Liver (tissue), 9 donors: ENCODE data around the gene THRA. TPM values are rescaled to one million over a fixed set of nuclear protein-coding genes. Genes with fewer than 3 reads are reported as not detected.

Source experiments
- DNase-seq: peaks from one replicate; pipeline ENCODE4 v3.0.0-alpha.2; 2017; ENCODE audit warnings: low spot score
- H3K27ac ChIP-seq, 2 donors: one replicate each; pipeline ENCODE4 v1.7.0; 2013; ENCODE audit warnings: inconsistent platforms in 2 of 2, low read length in 2 of 2, control low read depth in 1 of 2, low read depth in 1 of 2, mild to moderate bottlenecking in 1 of 2
- H3K27me3 ChIP-seq, 4 donors: one replicate each; pipeline versions ENCODE4 v1.6.1 to v1.7.0; 2013; ENCODE audit warnings: low read length in 3 of 4, inconsistent platforms in 1 of 4, mild to moderate bottlenecking in 1 of 4, moderate library complexity in 1 of 4; ENCODE audit not compliant: control insufficient read depth in 4 of 4, insufficient read depth in 4 of 4
- H3K36me3 ChIP-seq, 4 donors: one replicate each; pipeline versions ENCODE4 v1.6.1 to v1.7.0; 2013; ENCODE audit warnings: low read length in 3 of 4, mild to moderate bottlenecking in 3 of 4, low read depth in 1 of 4, moderate library complexity in 1 of 4; ENCODE audit not compliant: control insufficient read depth in 4 of 4, insufficient read depth in 3 of 4
- H3K4me1 ChIP-seq, 4 donors: one replicate each; pipeline versions ENCODE4 v1.6.1 to v1.7.0; 2013; ENCODE audit warnings: low read length in 3 of 4, mild to moderate bottlenecking in 3 of 4, moderate library complexity in 1 of 4; ENCODE audit not compliant: control insufficient read depth in 4 of 4, insufficient read depth in 4 of 4
- H3K4me3 ChIP-seq, 3 donors: one replicate each; pipeline versions ENCODE4 v1.6.1 to v1.7.0; 2013; ENCODE audit warnings: low read length in 3 of 3, control low read depth in 1 of 3, low read depth in 1 of 3, mild to moderate bottlenecking in 1 of 3
- H3K9ac ChIP-seq, 2 donors: one replicate each; pipeline ENCODE4 v1.7.0; 2013; ENCODE audit warnings: low read length in 2 of 2, mild to moderate bottlenecking in 2 of 2, moderate library complexity in 2 of 2, control low read depth in 1 of 2, low read depth in 1 of 2
- H3K9me3 ChIP-seq, 4 donors: one replicate each; pipeline versions ENCODE4 v1.6.1 to v1.7.0; 2013; ENCODE audit warnings: low read length in 3 of 4; ENCODE audit not compliant: control insufficient read depth in 4 of 4
- ATF3 ChIP-seq: IDR thresholded peaks from 2 replicates; pipeline ENCODE4 v1.6.1; 2016; ENCODE audit warnings: antibody characterized with exemption
- EGR1 ChIP-seq, 2 donors: IDR thresholded peaks; 2 replicates each; pipeline ENCODE4 v1.6.1; 2016 to 2018; ENCODE audit warnings: antibody characterized with exemption in 2 of 2, low read depth in 2 of 2
- FOXA1 ChIP-seq: IDR thresholded peaks from 2 replicates; pipeline ENCODE4 v1.6.1; 2016; ENCODE audit warnings: antibody characterized with exemption
- FOXA2 ChIP-seq: IDR thresholded peaks from 2 replicates; pipeline ENCODE4 v1.6.1; 2016; ENCODE audit warnings: antibody characterized with exemption
- GABPA ChIP-seq, 2 donors: IDR thresholded peaks in 1 of 2; conservative IDR thresholded peaks in 1 of 2; 2 replicates each; pipeline ENCODE4 v1.6.1; 2016; ENCODE audit warnings: antibody characterized with exemption in 2 of 2, mild to moderate bottlenecking in 1 of 2, moderate library complexity in 1 of 2
- HNF4A ChIP-seq, 2 donors: conservative IDR thresholded peaks; 2 replicates each; pipeline ENCODE4 v1.6.1; 2016; ENCODE audit warnings: antibody characterized with exemption in 2 of 2, mild to moderate bottlenecking in 2 of 2
- HNF4G ChIP-seq: IDR thresholded peaks from 2 replicates; pipeline ENCODE4 v1.6.1; 2016; ENCODE audit warnings: antibody characterized with exemption
- JUND ChIP-seq, 2 donors: IDR thresholded peaks; 2 replicates each; pipeline ENCODE4 v1.6.1; 2016; ENCODE audit warnings: antibody characterized with exemption in 2 of 2
- MAX ChIP-seq: IDR thresholded peaks from 2 replicates; pipeline ENCODE4 v1.6.1; 2016; ENCODE audit warnings: antibody characterized with exemption
- NR2F2 ChIP-seq: IDR thresholded peaks from 2 replicates; pipeline ENCODE4 v1.6.1; 2016; ENCODE audit warnings: antibody characterized with exemption
- RAD21 ChIP-seq, 2 donors: IDR thresholded peaks; 2 replicates each; pipeline ENCODE4 v1.6.1; 2016; ENCODE audit warnings: antibody characterized with exemption in 2 of 2, mild to moderate bottlenecking in 2 of 2
- REST ChIP-seq: IDR thresholded peaks from 2 replicates; pipeline ENCODE4 v1.6.1; 2016; ENCODE audit warnings: antibody characterized with exemption, mild to moderate bottlenecking
- RXRA ChIP-seq, 2 donors: IDR thresholded peaks; 2 replicates each; pipeline ENCODE4 v1.6.1; 2017 to 2018; ENCODE audit warnings: antibody characterized with exemption in 2 of 2, mild to moderate bottlenecking in 1 of 2
- SP1 ChIP-seq: IDR thresholded peaks from 2 replicates; pipeline ENCODE4 v1.6.1; 2018; ENCODE audit warnings: antibody characterized with exemption, mild to moderate bottlenecking
- TAF1 ChIP-seq: conservative IDR thresholded peaks from 2 replicates; pipeline ENCODE4 v1.6.1; 2016; ENCODE audit warnings: antibody characterized with exemption, mild to moderate bottlenecking
- YY1 ChIP-seq: IDR thresholded peaks from 2 replicates; pipeline ENCODE4 v1.6.1; 2016; ENCODE audit warnings: antibody characterized with exemption, mild to moderate bottlenecking
- ZBTB33 ChIP-seq: IDR thresholded peaks from 2 replicates; pipeline ENCODE4 v1.6.1; 2016; ENCODE audit warnings: antibody characterized with exemption
- WGBS: extraction: QIAGEN DNeasy Blood & Tissue Kit; methylation state at CpG from one replicate; pipeline ENCODE4 v1.1.7; 2013; 5-methylcytosine and 5-hydroxymethylcytosine counted together
- polyA plus RNA-seq, 2 donors: library from polyadenylated mRNA; stranded (reverse) in 1 of 2; unstranded in 1 of 2; fragments of 200-250 nt in 1 of 2; fragments of >200 nt in 1 of 2; fragmentation: Nextera tagmentation in 1 of 2; extraction: Ambion mirVana in 1 of 2; gene quantifications; one replicate each; pipeline versions ENCODE4 v1.2.1 to v1.2.3, GENCODE V29; 2013 to 2015
- total RNA-seq, 2 donors: library from RNA; depleted of rRNA; stranded (reverse); fragments of >200 nt; gene quantifications; one replicate each; pipeline ENCODE4 v1.2.3, GENCODE V29; 2014
- donor health status: healthy.
- donor health status: healthy.
- donor health status: healthy.
- donor health status: healthy.
- donor health status: healthy.

THRA gene
- total and polyA plus RNA-seq, 4 donors: 3.2 to 10.3 (median 7.4) TPM

GRCh38 chr17:40068917-40069750, 6.4 kb downstream of the THRA start:
- 38% methylated on average over 14 of the region's 14 CpGs for WGBS
- Histone ChIP-seq H3K9me3 (no peaks in the 10 kb centered on the region), H3K4me3 (peak overlapping the region; percentile 18 to 28 (median 27)), H3K27me3 (no peaks in the 10 kb centered on the region), H3K4me1 (peaks cover 20 to 71% (median 47%) of the 10 kb centered on the region in 4 donors), H3K9ac (peak overlapping the region in 1 of 2 donors; percentile 24), H3K27ac (peak overlapping the region; percentile 1 to 50), H3K36me3 (no peaks in the 10 kb centered on the region)
- TF ChIP-seq SP1 (peak; percentile 14), RXRA (IDR thresholded peaks at IDR 0.05) (peak in 1 of 2 donors; percentile 13), HNF4A (conservative IDR thresholded peaks at IDR 0.05) (no peak), FOXA1 (peak; percentile 5), HNF4G (no peak)
- DNase-seq: peak; percentile 70

- DNase-seq: no peak
- TF ChIP-seq TAF1 (no peak), RAD21 (IDR thresholded peaks at IDR 0.05) (no peak), YY1 (no peak), MAX (no peak), FOXA2 (no peak)
- Histone ChIP-seq H3K9ac (no peak overlapping the region), H3K9me3 (no peaks in the 10 kb centered on the region), H3K27me3 (no peaks in the 10 kb centered on the region), H3K4me3 (no peak overlapping the region), H3K36me3 (no peaks in the 10 kb centered on the region), H3K4me1 (peaks cover 23 to 70% (median 45%) of the 10 kb centered on the region in 4 donors), H3K27ac (peak overlapping the region; percentile 28 to 50)
- WGBS: 62% methylated on average over 14 of the region's 14 CpGs
These were observed 7.3 kb downstream of the THRA start for GRCh38 chr17:40069751-40070708.

GRCh38 chr17:40070709-40071312, 8.0 kb downstream of the THRA start:
- peaks cover 29 to 73% (median 51%) of the 10 kb centered on the region in 4 donors for H3K4me1 ChIP-seq
- no peaks in the 10 kb centered on the region for H3K9me3 ChIP-seq
- H3K9ac ChIP-seq: no peak overlapping the region
- peak; percentile 58 for DNase-seq
- no peaks in the 10 kb centered on the region for H3K27me3 ChIP-seq
- 63% methylated on average over 8 of the region's 8 CpGs for WGBS
- H3K4me3 ChIP-seq: no peak overlapping the region
- H3K27ac ChIP-seq: peak overlapping the region in 1 of 2 donors; percentile 28
- no peaks in the 10 kb centered on the region for H3K36me3 ChIP-seq
- TF ChIP-seq NR2F2 (no peak), RXRA (IDR thresholded peaks at IDR 0.05) (no peak), TAF1 (no peak), FOXA2 (no peak), JUND (IDR thresholded peaks at IDR 0.05) (no peak), ZBTB33 (no peak), RAD21 (IDR thresholded peaks at IDR 0.05) (no peak), FOXA1 (no peak), SP1 (no peak), REST (no peak), HNF4G (no peak), GABPA (IDR thresholded peaks at IDR 0.05 in 1 of 2, conservative IDR thresholded peaks at IDR 0.05 in 1 of 2) (no peak), MAX (no peak), EGR1 (IDR thresholded peaks at IDR 0.05; ENCODE audit: low read depth in 2 of 2) (no peak), ATF3 (no peak), HNF4A (conservative IDR thresholded peaks at IDR 0.05) (no peak), YY1 (no peak)
